Measurements from ENCODE around the gene PDZRN3. TPM values are rescaled to one million over a fixed set of nuclear protein-coding genes. Genes with fewer than 3 reads are reported as not detected.

PDZRN3 gene
- total RNA-seq, 1 experiment from 2014 or later = not detected

DNA sequence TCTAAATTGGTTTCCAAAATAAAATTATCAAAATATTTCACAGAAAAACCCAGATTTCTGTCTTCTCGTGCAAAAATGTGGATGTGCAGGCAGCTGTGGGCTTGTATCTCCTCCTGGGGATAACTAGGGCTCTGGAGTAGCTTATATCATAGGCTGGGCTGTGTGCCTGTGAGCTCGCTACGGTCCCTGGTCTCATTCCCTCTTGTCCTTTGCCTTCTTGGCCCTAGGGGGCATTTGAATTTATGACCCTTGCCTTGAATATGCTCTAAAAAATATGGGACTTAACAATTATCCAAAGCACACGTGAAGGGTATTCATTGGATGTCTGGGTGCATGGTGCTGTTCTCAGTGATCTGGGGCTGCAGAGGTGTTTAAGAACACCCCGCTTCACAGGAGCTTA lies 132.6 kb downstream of the PDZRN3 start:
- ChIA-PET CTCF (no interaction called here), POLR2A (no interaction called here)
- in situ Hi-C loops (cut with HindIII; ENCODE audit: low pct_unique_long_range_greater_than_20kb, low sequenced_read_pairs) = no loop called here

GRCh38 chr3:73491287-73491662 lies 133.5 kb downstream of the PDZRN3 start:
- TF ChIP-seq SIN3A (IDR thresholded peaks at IDR 0.05; ENCODE audit: borderline replicate concordance, insufficient read depth, low read depth, low read length) = no peak
- no peak for TF ChIP-seq REST (IDR thresholded peaks at IDR 0.05; ENCODE audit: insufficient read depth in 1 of 2, low read depth in 2 of 2, low read length in 1 of 2)
- no peak for TF ChIP-seq TCF7L2 (IDR thresholded peaks at IDR 0.05; ENCODE audit: low read depth, low read length)
- no peak for TF ChIP-seq POLR2AphosphoS5 (IDR thresholded peaks at IDR 0.05; ENCODE audit: low read depth, low read length)
- TF ChIP-seq, protein P1, sequence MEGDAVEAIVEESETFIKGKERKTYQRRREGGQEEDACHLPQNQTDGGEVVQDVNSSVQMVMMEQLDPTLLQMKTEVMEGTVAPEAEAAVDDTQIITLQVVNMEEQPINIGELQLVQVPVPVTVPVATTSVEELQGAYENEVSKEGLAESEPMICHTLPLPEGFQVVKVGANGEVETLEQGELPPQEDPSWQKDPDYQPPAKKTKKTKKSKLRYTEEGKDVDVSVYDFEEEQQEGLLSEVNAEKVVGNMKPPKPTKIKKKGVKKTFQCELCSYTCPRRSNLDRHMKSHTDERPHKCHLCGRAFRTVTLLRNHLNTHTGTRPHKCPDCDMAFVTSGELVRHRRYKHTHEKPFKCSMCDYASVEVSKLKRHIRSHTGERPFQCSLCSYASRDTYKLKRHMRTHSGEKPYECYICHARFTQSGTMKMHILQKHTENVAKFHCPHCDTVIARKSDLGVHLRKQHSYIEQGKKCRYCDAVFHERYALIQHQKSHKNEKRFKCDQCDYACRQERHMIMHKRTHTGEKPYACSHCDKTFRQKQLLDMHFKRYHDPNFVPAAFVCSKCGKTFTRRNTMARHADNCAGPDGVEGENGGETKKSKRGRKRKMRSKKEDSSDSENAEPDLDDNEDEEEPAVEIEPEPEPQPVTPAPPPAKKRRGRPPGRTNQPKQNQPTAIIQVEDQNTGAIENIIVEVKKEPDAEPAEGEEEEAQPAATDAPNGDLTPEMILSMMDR (IDR thresholded peaks at IDR 0.05) = no peak
- no peak overlapping the region for H3K4me3 ChIP-seq (ENCODE audit: low read depth in 2 of 2, low read length in 2 of 2)
- no peaks in the 10 kb centered on the region for H3K9me3 ChIP-seq (ENCODE audit: control insufficient read depth, insufficient read depth, low read depth, low read length)
- ChIA-PET POLR2A (no interaction called here), CTCF (no interaction called here)
- in situ Hi-C loops (cut with HindIII; ENCODE audit: low pct_unique_long_range_greater_than_20kb, low sequenced_read_pairs) = no loop called here
- no TSS peak for BruUV-seq (replicated peaks)
- DNase-seq (ENCODE audit: low read depth, low spot score) (no peak), ATAC-seq (no peak)
- no peaks in the 10 kb centered on the region for H3K36me3 ChIP-seq (ENCODE audit: control insufficient read depth, insufficient read depth, low read length)
- intact Hi-C loops (cut with micrococcal nuclease; ENCODE audit: unreplicated experiment) = no loop called here
- H3K4me1 ChIP-seq (ENCODE audit: control insufficient read depth, insufficient read depth, low read length) = no peaks in the 10 kb centered on the region
- no peaks in the 10 kb centered on the region for H3K27me3 ChIP-seq (ENCODE audit: control insufficient read depth, insufficient read depth, low read length)
- no peak overlapping the region for H3K27ac ChIP-seq (ENCODE audit: low read length)

More for the DNA sequence above, 132.6 kb downstream of the PDZRN3 start:
- Histone ChIP-seq H3K27me3 (ENCODE audit: control insufficient read depth, insufficient read depth, low read length) (no peaks in the 10 kb centered on the region), H3K4me1 (ENCODE audit: control insufficient read depth, insufficient read depth, low read length) (no peaks in the 10 kb centered on the region), H3K27ac (ENCODE audit: low read length) (no peak overlapping the region), H3K36me3 (ENCODE audit: control insufficient read depth, insufficient read depth, low read length) (no peaks in the 10 kb centered on the region), H3K4me3 (ENCODE audit: low read depth in 2 of 2, low read length in 2 of 2) (no peak overlapping the region), H3K9me3 (ENCODE audit: control insufficient read depth, insufficient read depth, low read depth, low read length) (no peaks in the 10 kb centered on the region)
- ATAC-seq (no peak), DNase-seq (ENCODE audit: low read depth, low spot score) (no peak)
- TF ChIP-seq SIN3A (IDR thresholded peaks at IDR 0.05; ENCODE audit: borderline replicate concordance, insufficient read depth, low read depth, low read length) = no peak
- no peak for TF ChIP-seq POLR2AphosphoS5 (IDR thresholded peaks at IDR 0.05; ENCODE audit: low read depth, low read length)
- TF ChIP-seq, protein P1 (IDR thresholded peaks at IDR 0.05) = no peak
- TF ChIP-seq REST (IDR thresholded peaks at IDR 0.05; ENCODE audit: insufficient read depth in 1 of 2, low read depth in 2 of 2, low read length in 1 of 2) = no peak
- TF ChIP-seq TCF7L2 (IDR thresholded peaks at IDR 0.05; ENCODE audit: low read depth, low read length) = no peak
- BruUV-seq (replicated peaks) = no TSS peak
- intact Hi-C loops (cut with micrococcal nuclease; ENCODE audit: unreplicated experiment) = no loop called here
